ENCODE data around the gene SMAP1. TPM values are rescaled to one million over a fixed set of nuclear protein-coding genes. Genes with fewer than 3 reads are reported as not detected.

The SMAP1 gene
- total RNA-seq, 1 experiment from 2014 or later: 3.5 TPM

DNA sequence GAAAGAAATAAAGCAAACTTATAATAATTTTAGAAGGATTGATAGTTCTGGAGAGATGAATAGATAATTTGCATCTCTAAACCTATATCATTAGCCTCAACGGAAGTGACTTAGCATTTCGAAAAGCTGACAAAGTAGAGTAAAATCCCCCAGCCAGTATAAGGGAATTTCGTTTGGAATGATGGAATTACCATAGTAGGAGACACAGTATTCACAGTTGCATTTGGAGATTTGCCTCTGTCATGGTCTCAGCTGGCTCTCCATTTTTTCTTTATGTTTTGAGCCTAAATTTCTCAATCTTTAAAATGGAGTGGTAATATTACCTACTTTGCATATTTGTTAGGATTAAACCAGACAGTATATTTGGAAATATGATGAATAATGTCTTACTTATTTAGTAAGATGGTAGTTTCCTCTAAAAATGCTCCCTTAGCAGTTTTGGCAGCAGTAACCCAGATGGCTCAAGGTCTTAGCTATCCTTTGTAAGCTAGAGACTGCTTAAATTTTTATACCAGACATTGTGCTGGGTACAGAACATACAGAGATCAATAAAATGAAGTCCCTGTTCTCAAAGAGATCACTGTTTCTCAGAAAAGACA lies 58.2 kb downstream of the SMAP1 start:
- no peaks in the 10 kb centered on the region for H3K27me3 ChIP-seq (ENCODE audit: insufficient read depth, low read length)
- POLR2A ChIA-PET: no interaction called here
- no TSS peak for BruUV-seq (replicated peaks)
- TF ChIP-seq EGR1 (IDR thresholded peaks at IDR 0.05; ENCODE audit: low read depth) (no peak), SIN3A (IDR thresholded peaks at IDR 0.05; ENCODE audit: low read depth) (no peak), POLR2AphosphoS5 (IDR thresholded peaks at IDR 0.05; ENCODE audit: low read depth, low read length) (no peak)
- TF ChIP-seq, protein P1, sequence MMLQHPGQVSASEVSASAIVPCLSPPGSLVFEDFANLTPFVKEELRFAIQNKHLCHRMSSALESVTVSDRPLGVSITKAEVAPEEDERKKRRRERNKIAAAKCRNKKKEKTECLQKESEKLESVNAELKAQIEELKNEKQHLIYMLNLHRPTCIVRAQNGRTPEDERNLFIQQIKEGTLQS (IDR thresholded peaks at IDR 0.05): no peak
- no peaks in the 10 kb centered on the region for H3K9me3 ChIP-seq (ENCODE audit: control insufficient read depth in 1 of 2, insufficient read depth in 1 of 2, low read depth in 1 of 2, low read length in 2 of 2)
- H3K9me2 ChIP-seq (ENCODE audit: insufficient read depth): no peaks in the 10 kb centered on the region
- no peaks in the 10 kb centered on the region for H3K4me1 ChIP-seq (ENCODE audit: control insufficient read depth in 1 of 2, insufficient read depth in 2 of 2, low read length in 2 of 2)
- H3K27ac ChIP-seq (ENCODE audit: low read depth, low read length): no peak overlapping the region
- DNase-seq (ENCODE audit: low read depth, low spot score): no peak
- RAD21 ChIA-PET (ENCODE audit: low non-redundant PET in 1 of 2, low total read pairs in 2 of 2, uncharacterized antibody in 2 of 2, unreplicated experiment in 2 of 2): no interaction called here
- H3K9ac ChIP-seq (ENCODE audit: low read length): no peak overlapping the region
- H3K36me3 ChIP-seq (ENCODE audit: control insufficient read depth in 1 of 2, insufficient read depth in 2 of 2, low read length in 2 of 2): no peaks in the 10 kb centered on the region
- no peak overlapping the region for H3K4me3 ChIP-seq (replicated peaks in 1 of 2; ENCODE audit: low read depth in 1 of 2, low read length in 2 of 2)
- CTCF ChIA-PET: no interaction called here
- H2AFZ ChIP-seq (ENCODE audit: low read depth, low read length, poor library complexity, severe bottlenecking): no peak overlapping the region
- peaks cover 35% of the 10 kb centered on the region for H3K79me2 ChIP-seq (ENCODE audit: insufficient read depth, low read length)
- H4K20me1 ChIP-seq (ENCODE audit: insufficient read depth): no peaks in the 10 kb centered on the region
- ATAC-seq: no peak
- no peak overlapping the region for H3K4me2 ChIP-seq (ENCODE audit: low read length)
- intact Hi-C loops (cut with micrococcal nuclease): no loop called here

DNA sequence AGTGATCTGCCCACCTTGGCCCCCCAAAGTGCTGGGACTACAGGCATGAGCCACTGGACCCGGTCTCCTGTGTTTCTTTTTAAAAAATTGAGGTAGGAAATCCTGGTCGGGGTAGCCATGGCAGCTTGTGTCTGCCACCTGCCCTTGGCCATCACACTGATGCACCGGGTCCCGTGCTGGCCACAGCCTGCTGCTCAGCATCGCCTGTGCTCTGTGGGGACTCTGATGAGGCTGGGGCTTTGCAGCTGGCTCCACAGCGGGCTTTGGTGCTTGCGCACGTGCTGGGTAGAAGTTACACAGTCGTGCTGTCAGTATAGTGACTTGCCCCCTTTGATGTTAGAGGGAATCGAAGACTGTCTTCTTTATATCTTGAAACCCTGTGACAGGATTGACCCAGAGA lies 66.7 kb downstream of the SMAP1 start:
- no peak for ATAC-seq

More for the DNA sequence above, 66.7 kb downstream of the SMAP1 start:
- TF ChIP-seq CEBPB (IDR thresholded peaks at IDR 0.05; ENCODE audit: low read depth) (no peak), SRF (IDR thresholded peaks at IDR 0.05; ENCODE audit: low read depth) (no peak), ZFX (IDR thresholded peaks at IDR 0.05) (no peak), YY1 (IDR thresholded peaks at IDR 0.05; ENCODE audit: extremely low read depth, insufficient replicate concordance, low read depth, low read length) (no peak), TCF7L2 (IDR thresholded peaks at IDR 0.05; ENCODE audit: borderline replicate concordance, extremely low read depth, insufficient read depth, insufficient read length) (no peak), SP1 (IDR thresholded peaks at IDR 0.05; ENCODE audit: low read depth) (no peak), CBX3 (IDR thresholded peaks at IDR 0.05; ENCODE audit: low read depth) (no peak)
- TF ChIP-seq, protein P2, sequence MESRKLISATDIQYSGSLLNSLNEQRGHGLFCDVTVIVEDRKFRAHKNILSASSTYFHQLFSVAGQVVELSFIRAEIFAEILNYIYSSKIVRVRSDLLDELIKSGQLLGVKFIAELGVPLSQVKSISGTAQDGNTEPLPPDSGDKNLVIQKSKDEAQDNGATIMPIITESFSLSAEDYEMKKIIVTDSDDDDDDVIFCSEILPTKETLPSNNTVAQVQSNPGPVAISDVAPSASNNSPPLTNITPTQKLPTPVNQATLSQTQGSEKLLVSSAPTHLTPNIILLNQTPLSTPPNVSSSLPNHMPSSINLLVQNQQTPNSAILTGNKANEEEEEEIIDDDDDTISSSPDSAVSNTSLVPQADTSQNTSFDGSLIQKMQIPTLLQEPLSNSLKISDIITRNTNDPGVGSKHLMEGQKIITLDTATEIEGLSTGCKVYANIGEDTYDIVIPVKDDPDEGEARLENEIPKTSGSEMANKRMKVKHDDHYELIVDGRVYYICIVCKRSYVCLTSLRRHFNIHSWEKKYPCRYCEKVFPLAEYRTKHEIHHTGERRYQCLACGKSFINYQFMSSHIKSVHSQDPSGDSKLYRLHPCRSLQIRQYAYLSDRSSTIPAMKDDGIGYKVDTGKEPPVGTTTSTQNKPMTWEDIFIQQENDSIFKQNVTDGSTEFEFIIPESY (IDR thresholded peaks at IDR 0.05; ENCODE audit: extremely low read depth, insufficient replicate concordance, low read length): no peak
- TF ChIP-seq, protein P3, sequence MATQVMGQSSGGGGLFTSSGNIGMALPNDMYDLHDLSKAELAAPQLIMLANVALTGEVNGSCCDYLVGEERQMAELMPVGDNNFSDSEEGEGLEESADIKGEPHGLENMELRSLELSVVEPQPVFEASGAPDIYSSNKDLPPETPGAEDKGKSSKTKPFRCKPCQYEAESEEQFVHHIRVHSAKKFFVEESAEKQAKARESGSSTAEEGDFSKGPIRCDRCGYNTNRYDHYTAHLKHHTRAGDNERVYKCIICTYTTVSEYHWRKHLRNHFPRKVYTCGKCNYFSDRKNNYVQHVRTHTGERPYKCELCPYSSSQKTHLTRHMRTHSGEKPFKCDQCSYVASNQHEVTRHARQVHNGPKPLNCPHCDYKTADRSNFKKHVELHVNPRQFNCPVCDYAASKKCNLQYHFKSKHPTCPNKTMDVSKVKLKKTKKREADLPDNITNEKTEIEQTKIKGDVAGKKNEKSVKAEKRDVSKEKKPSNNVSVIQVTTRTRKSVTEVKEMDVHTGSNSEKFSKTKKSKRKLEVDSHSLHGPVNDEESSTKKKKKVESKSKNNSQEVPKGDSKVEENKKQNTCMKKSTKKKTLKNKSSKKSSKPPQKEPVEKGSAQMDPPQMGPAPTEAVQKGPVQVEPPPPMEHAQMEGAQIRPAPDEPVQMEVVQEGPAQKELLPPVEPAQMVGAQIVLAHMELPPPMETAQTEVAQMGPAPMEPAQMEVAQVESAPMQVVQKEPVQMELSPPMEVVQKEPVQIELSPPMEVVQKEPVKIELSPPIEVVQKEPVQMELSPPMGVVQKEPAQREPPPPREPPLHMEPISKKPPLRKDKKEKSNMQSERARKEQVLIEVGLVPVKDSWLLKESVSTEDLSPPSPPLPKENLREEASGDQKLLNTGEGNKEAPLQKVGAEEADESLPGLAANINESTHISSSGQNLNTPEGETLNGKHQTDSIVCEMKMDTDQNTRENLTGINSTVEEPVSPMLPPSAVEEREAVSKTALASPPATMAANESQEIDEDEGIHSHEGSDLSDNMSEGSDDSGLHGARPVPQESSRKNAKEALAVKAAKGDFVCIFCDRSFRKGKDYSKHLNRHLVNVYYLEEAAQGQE (IDR thresholded peaks at IDR 0.05; ENCODE audit: low read depth): no peak
- TF ChIP-seq, protein P1 (IDR thresholded peaks at IDR 0.05): no peak
- H3K79me2 ChIP-seq (ENCODE audit: insufficient read depth, low read length): peaks cover 14% of the 10 kb centered on the region; the same call in 1 of the 2 replicates
- H3K27ac ChIP-seq (ENCODE audit: low read depth, low read length): no peak overlapping the region
- POLR2A ChIA-PET: no interaction called here
- H3K9ac ChIP-seq (ENCODE audit: low read length): no peak overlapping the region
- no peaks in the 10 kb centered on the region for H3K9me2 ChIP-seq (ENCODE audit: insufficient read depth)
- H3K4me2 ChIP-seq (ENCODE audit: low read length): no peak overlapping the region
- no peak for DNase-seq (ENCODE audit: low read depth, low spot score)
- H3K36me3 ChIP-seq (ENCODE audit: control insufficient read depth in 1 of 2, insufficient read depth in 2 of 2, low read length in 2 of 2): no peaks in the 10 kb centered on the region
- CTCF ChIA-PET: no interaction called here
- intact Hi-C loops (cut with micrococcal nuclease): no loop called here
- RAD21 ChIA-PET (ENCODE audit: low non-redundant PET in 1 of 2, low total read pairs in 2 of 2, uncharacterized antibody in 2 of 2, unreplicated experiment in 2 of 2): no interaction called here
- H3K4me3 ChIP-seq (replicated peaks in 1 of 2; ENCODE audit: low read depth in 1 of 2, low read length in 2 of 2): no peak overlapping the region
- BruUV-seq (replicated peaks): no TSS peak
- H3K4me1 ChIP-seq (ENCODE audit: control insufficient read depth in 1 of 2, insufficient read depth in 2 of 2, low read length in 2 of 2): no peaks in the 10 kb centered on the region
- H3K9me3 ChIP-seq (ENCODE audit: control insufficient read depth in 1 of 2, insufficient read depth in 1 of 2, low read depth in 1 of 2, low read length in 2 of 2): no peaks in the 10 kb centered on the region
- H3K27me3 ChIP-seq (ENCODE audit: insufficient read depth, low read length): no peaks in the 10 kb centered on the region
- H2AFZ ChIP-seq (ENCODE audit: low read depth, low read length, poor library complexity, severe bottlenecking): no peak overlapping the region
- H4K20me1 ChIP-seq (ENCODE audit: insufficient read depth): no peaks in the 10 kb centered on the region; the same call in 1 of the 2 replicates
